Endothelial cell of umbilical vein (primary cell): ENCODE measurements around the gene GRXCR1. TPM values are rescaled to one million over a fixed set of nuclear protein-coding genes. Genes with fewer than 3 reads are reported as not detected.

Source experiments
- BruUV-seq: library from RNA; stranded (reverse); fragments of 400-500 nt; replicated peaks from 2 replicates; lab custom pipeline; 2021; lab: Mats Ljungman, UMichigan
- CTCF ChIA-PET: fragments of 300-600, 350-600 bp; sonication (Branson Sonifier 250); formaldehyde crosslinking; loops from one replicate; lab custom pipeline; 2021; ENCODE audit warnings: antibody characterized with exemption, inconsistent platforms; lab: Charles Lee
- POLR2A ChIA-PET: fragments of 300-600, 350-600 bp; sonication (Branson Sonifier 250); formaldehyde crosslinking; loops from one replicate; lab custom pipeline; 2021; ENCODE audit warnings: antibody characterized with exemption, inconsistent platforms; lab: Charles Lee
- DNase-seq: peaks from one replicate; pipeline ENCODE4 v3.0.0-alpha.2; 2011; ENCODE audit warnings: low read depth, low spot score
- FAIRE-seq: peaks from 2 replicates; lab custom pipeline; 2011; peaks lifted over from hg19 to GRCh38; lab: Jason Lieb, UNC
- H2AFZ ChIP-seq: 2 replicates; pipeline ENCODE4 v1.6.0; 2012; ENCODE audit warnings: low read depth, low read length, control low read depth, inconsistent platforms
- H3K27ac ChIP-seq: 2 replicates; pipeline ENCODE4 v1.5.1; 2011; ENCODE audit warnings: low read depth, mild to moderate bottlenecking, control low read depth, low read length, moderate library complexity; ENCODE audit not compliant: insufficient read depth
- H3K27me3 ChIP-seq, 2 experiments: 2 replicates each; pipeline versions ENCODE4 v1.6.0 to v1.6.1; 2011; ENCODE audit warnings: low read length in 2 of 2, mixed read lengths in 1 of 2; ENCODE audit not compliant: control insufficient read depth in 2 of 2, insufficient read depth in 2 of 2
- H3K36me3 ChIP-seq, 2 experiments: 2 replicates in 1 of 2; 3 replicates in 1 of 2; pipeline ENCODE4 v1.5.1; 2011; ENCODE audit warnings: low read length in 2 of 2, mild to moderate bottlenecking in 1 of 2, moderate library complexity in 1 of 2; ENCODE audit not compliant: control insufficient read depth in 2 of 2, insufficient read depth in 2 of 2; ENCODE audit errors: extremely low read depth in 1 of 2
- H3K4me1 ChIP-seq: 3 replicates; pipeline ENCODE4 v1.5.1; 2011; ENCODE audit warnings: mild to moderate bottlenecking, low read length; ENCODE audit not compliant: control insufficient read depth, insufficient read depth; ENCODE audit errors: extremely low read depth
- H3K4me2 ChIP-seq: 2 replicates; pipeline ENCODE4 v1.6.1; 2011; ENCODE audit warnings: low read length, control low read depth, mixed read lengths; ENCODE audit not compliant: insufficient read depth
- H3K4me3 ChIP-seq, 3 experiments: fragments of 200-600 bp in 1 of 3; sonication (generic), shearing (Covaris generic) in 1 of 3; replicated peaks in 1 of 3; 2 replicates each; pipeline ENCODE4 v1.5.1; 2011 to 2016; ENCODE audit warnings: control low read depth in 3 of 3, low read length in 3 of 3, mild to moderate bottlenecking in 2 of 3, inconsistent platforms in 1 of 3, low read depth in 1 of 3, moderate library complexity in 1 of 3; ENCODE audit not compliant: insufficient read depth in 1 of 3
- H3K79me2 ChIP-seq: 2 replicates; pipeline ENCODE4 v1.6.0; 2012; ENCODE audit warnings: low read length, inconsistent platforms; ENCODE audit not compliant: control insufficient read depth, insufficient read depth
- H3K9ac ChIP-seq: replicated peaks from 2 replicates; pipeline ENCODE3; 2011; ENCODE audit warnings: low read length, control low read depth; ENCODE audit not compliant: insufficient read depth; ENCODE audit errors: extremely low read depth
- H3K9me1 ChIP-seq: replicated peaks from 3 replicates; pipeline ENCODE4 v1.6.0; 2011; ENCODE audit warnings: mild to moderate bottlenecking, low read length; ENCODE audit not compliant: control insufficient read depth, insufficient read depth; ENCODE audit errors: extremely low read depth
- H3K9me3 ChIP-seq: replicated peaks from 2 replicates; pipeline ENCODE4 v1.5.1; 2012; ENCODE audit warnings: low read length, inconsistent platforms; ENCODE audit not compliant: control insufficient read depth, insufficient read depth
- H4K20me1 ChIP-seq: replicated peaks from 2 replicates; pipeline ENCODE3; 2011; ENCODE audit warnings: mild to moderate bottlenecking, low read length; ENCODE audit not compliant: control insufficient read depth, insufficient read depth; ENCODE audit errors: extremely low read depth
- CTCF ChIP-seq, 2 donors: IDR thresholded peaks; 1 replicate in 1 of 2; 2 replicates in 1 of 2; pipeline ENCODE4 v1.5.1; 2011; ENCODE audit warnings: low read length in 2 of 2, mild to moderate bottlenecking in 2 of 2, moderate library complexity in 2 of 2, control low read depth in 1 of 2, inconsistent platforms in 1 of 2, low read depth in 1 of 2; ENCODE audit not compliant: insufficient read depth in 1 of 2; ENCODE audit errors: extremely low read depth in 1 of 2
- EZH2 ChIP-seq: IDR thresholded peaks from 2 replicates; pipeline ENCODE4 v1.6.1; 2012; ENCODE audit warnings: borderline replicate concordance, low read depth, mild to moderate bottlenecking, moderate library complexity, low read length, inconsistent platforms; ENCODE audit not compliant: severe bottlenecking
- FOS ChIP-seq: IDR thresholded peaks from 2 replicates; pipeline ENCODE4 v1.6.1; 2011; ENCODE audit warnings: mild to moderate bottlenecking, low read length, moderate library complexity, borderline replicate concordance; ENCODE audit not compliant: insufficient read depth
- GATA2 ChIP-seq: IDR thresholded peaks from 2 replicates; pipeline ENCODE4 v1.7.0; 2011; ENCODE audit warnings: low read depth, mild to moderate bottlenecking, moderate library complexity, mixed read lengths, low read length; ENCODE audit not compliant: insufficient read length, insufficient read depth
- JUN ChIP-seq: IDR thresholded peaks from 2 replicates; pipeline ENCODE4 v1.6.1; 2011; ENCODE audit warnings: borderline replicate concordance, low read depth; ENCODE audit not compliant: insufficient read length, insufficient read depth
- MYC ChIP-seq: IDR thresholded peaks from one replicate; pipeline ENCODE4 v1.6.1; 2011; ENCODE audit warnings: mild to moderate bottlenecking, low read depth, low read length
- POLR2A ChIP-seq: IDR thresholded peaks from 2 replicates; pipeline ENCODE4 v1.6.1; 2012; ENCODE audit warnings: low read depth, mild to moderate bottlenecking, control low read depth, low read length
- POLR2AphosphoS5 ChIP-seq: IDR thresholded peaks from 2 replicates; pipeline ENCODE4 v1.6.1; 2012; ENCODE audit warnings: low read depth, mild to moderate bottlenecking, control low read depth, low read length, moderate library complexity; ENCODE audit not compliant: insufficient read depth
- dilution Hi-C: fragments of 300-500 bp; cut with MboI; formaldehyde crosslinking; loops from one replicate; pipeline ENCODE4 v1.15.0; 2019; ENCODE audit warnings: low sequenced_read_pairs; ENCODE audit not compliant: extremely low pct_ligation_motif_present
- intact Hi-C: fragments of 100-400 bp; cut with micrococcal nuclease; formaldehyde crosslinking; loops from one replicate; pipeline ENCODE4 v1.10.0; 2022
- polyA plus RNA-seq, 4 experiments: library from polyadenylated mRNA; depleted of rRNA in 3 of 4; stranded (reverse) in 3 of 4; unstranded in 1 of 4; fragments of >200 nt; gene quantifications; 2 replicates each; pipeline versions ENCODE4 v1.2.1 to v1.2.3, GENCODE V29; 2011 to 2012; ENCODE audit warnings: missing spikeins in 1 of 4
- total RNA-seq: library from RNA; stranded (reverse); gene quantifications from 2 replicates; pipeline ENCODE4 v1.2.3, GENCODE V29; 2021
- TF ChIP-seq, protein P1 (sequence below): IDR thresholded peaks from 2 replicates; pipeline ENCODE4 v1.6.1; 2011; ENCODE audit not compliant: insufficient read depth, insufficient read length

GRXCR1 gene
- total and polyA plus RNA-seq, 2 donors (not counting 3 experiments of a cell fraction or from before 2014, with no cell fraction given): not detected

GRCh38 chr4:42953321-42953720 is 60.8 kb downstream of the GRXCR1 start:
- POLR2A ChIA-PET: no interaction called here
- no peak overlapping the region for H3K4me3 ChIP-seq
- DNase-seq (no peak), FAIRE-seq (no peak)
- no peak overlapping the region for H2AFZ ChIP-seq
- peaks cover 2% of the 10 kb centered on the region for H3K9me3 ChIP-seq
- CTCF ChIA-PET: no interaction called here
- H3K9ac ChIP-seq: no peak overlapping the region
- H3K9me1 ChIP-seq: no peaks in the 10 kb centered on the region
- no peaks in the 10 kb centered on the region for H3K36me3 ChIP-seq
- intact Hi-C loops (no loop called here), dilution Hi-C loops (no loop called here)
- TF ChIP-seq MYC: no peak
- no peak for TF ChIP-seq JUN
- no peak for TF ChIP-seq FOS
- TF ChIP-seq POLR2AphosphoS5: no peak
- no peak for TF ChIP-seq POLR2A
- TF ChIP-seq, protein P1, sequence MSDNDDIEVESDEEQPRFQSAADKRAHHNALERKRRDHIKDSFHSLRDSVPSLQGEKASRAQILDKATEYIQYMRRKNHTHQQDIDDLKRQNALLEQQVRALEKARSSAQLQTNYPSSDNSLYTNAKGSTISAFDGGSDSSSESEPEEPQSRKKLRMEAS: no peak
- TF ChIP-seq EZH2: no peak
- no peak for TF ChIP-seq CTCF (IDR thresholded peaks at IDR 0.05; ENCODE audit: extremely low read depth in 1 of 2, insufficient read depth in 1 of 2, low read depth in 1 of 2, low read length in 2 of 2)
- no peak for TF ChIP-seq GATA2
- H3K4me2 ChIP-seq: no peak overlapping the region
- H3K27me3 ChIP-seq: no peaks in the 10 kb centered on the region
- no peak overlapping the region for H3K27ac ChIP-seq
- no peaks in the 10 kb centered on the region for H3K4me1 ChIP-seq
- BruUV-seq: no TSS peak
- H3K79me2 ChIP-seq: no peaks in the 10 kb centered on the region
- H4K20me1 ChIP-seq: no peaks in the 10 kb centered on the region
